ENCODE measurements around the gene MICAL3.

DNA sequence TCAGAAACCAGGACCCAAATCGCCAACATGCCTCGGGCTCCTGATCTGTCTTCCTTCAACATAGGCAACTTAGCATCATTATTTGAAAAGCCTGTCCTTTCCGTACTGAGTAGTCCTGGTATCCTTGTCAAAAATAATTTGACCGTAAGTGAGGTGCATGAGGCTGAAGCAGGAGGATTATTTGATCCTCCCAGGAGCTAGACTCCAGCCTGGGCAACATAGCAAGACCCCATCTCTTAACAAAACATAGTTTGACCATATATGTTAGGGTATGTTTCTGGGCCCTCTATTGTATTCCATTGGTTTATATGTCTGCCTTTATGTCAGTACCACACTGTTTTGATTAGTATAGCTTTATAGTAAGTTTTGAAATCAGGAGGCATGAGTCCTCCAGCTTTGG lies 112.5 kb downstream of the MICAL3 start:
- TF ChIP-seq, protein P1, sequence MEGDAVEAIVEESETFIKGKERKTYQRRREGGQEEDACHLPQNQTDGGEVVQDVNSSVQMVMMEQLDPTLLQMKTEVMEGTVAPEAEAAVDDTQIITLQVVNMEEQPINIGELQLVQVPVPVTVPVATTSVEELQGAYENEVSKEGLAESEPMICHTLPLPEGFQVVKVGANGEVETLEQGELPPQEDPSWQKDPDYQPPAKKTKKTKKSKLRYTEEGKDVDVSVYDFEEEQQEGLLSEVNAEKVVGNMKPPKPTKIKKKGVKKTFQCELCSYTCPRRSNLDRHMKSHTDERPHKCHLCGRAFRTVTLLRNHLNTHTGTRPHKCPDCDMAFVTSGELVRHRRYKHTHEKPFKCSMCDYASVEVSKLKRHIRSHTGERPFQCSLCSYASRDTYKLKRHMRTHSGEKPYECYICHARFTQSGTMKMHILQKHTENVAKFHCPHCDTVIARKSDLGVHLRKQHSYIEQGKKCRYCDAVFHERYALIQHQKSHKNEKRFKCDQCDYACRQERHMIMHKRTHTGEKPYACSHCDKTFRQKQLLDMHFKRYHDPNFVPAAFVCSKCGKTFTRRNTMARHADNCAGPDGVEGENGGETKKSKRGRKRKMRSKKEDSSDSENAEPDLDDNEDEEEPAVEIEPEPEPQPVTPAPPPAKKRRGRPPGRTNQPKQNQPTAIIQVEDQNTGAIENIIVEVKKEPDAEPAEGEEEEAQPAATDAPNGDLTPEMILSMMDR (IDR thresholded peaks at IDR 0.05), result no peak
- no peak for TF ChIP-seq EP300 (IDR thresholded peaks at IDR 0.05)
- TF ChIP-seq POLR2A (IDR thresholded peaks at IDR 0.05), result no peak
